Smooth muscle cell (in vitro differentiated cells): ENCODE measurements around the gene TULP3. TPM values are rescaled to one million over a fixed set of nuclear protein-coding genes. Genes with fewer than 3 reads are reported as not detected.

ENCODE experiments used
- DNase-seq: peaks from one replicate; lab custom pipeline; 2025; ENCODE audit not compliant: unreplicated experiment; lab: John Stamatoyannopoulos, UW
- H2AFZ ChIP-seq: fragments of 200-600 bp; sonication (generic); 2 replicates; pipeline ENCODE4 v1.6.0; 2016; ENCODE audit warnings: antibody characterized with exemption, low read depth, mild to moderate bottlenecking
- H3F3A ChIP-seq: fragments of 200-600 bp; sonication (generic); 2 replicates; pipeline ENCODE4 v1.6.0; 2017; ENCODE audit warnings: antibody characterized with exemption, low read depth
- H3K27ac ChIP-seq: fragments of 200-600 bp; sonication (generic); 2 replicates; pipeline ENCODE4 v1.5.1; 2016; ENCODE audit warnings: low read depth, mild to moderate bottlenecking
- H3K27me3 ChIP-seq: fragments of 200-600 bp; sonication (generic); 2 replicates; pipeline ENCODE4 v1.6.1; 2016; ENCODE audit warnings: low read depth, mild to moderate bottlenecking
- H3K36me3 ChIP-seq: fragments of 200-600 bp; sonication (generic); 2 replicates; pipeline ENCODE4 v1.5.1; 2016; ENCODE audit warnings: low read depth
- H3K4me1 ChIP-seq: fragments of 200-600 bp; sonication (generic); 2 replicates; pipeline ENCODE4 v1.5.1; 2016; ENCODE audit warnings: low read depth
- H3K4me2 ChIP-seq: fragments of 200-600 bp; sonication (generic); 2 replicates; pipeline ENCODE4 v1.6.0; 2016; ENCODE audit warnings: mild to moderate bottlenecking
- H3K4me3 ChIP-seq: fragments of 200-600 bp; sonication (generic); 2 replicates; pipeline ENCODE4 v1.5.1; 2016; ENCODE audit warnings: mild to moderate bottlenecking
- H3K79me2 ChIP-seq: fragments of 200-600 bp; sonication (generic); 2 replicates; pipeline ENCODE4 v1.6.0; 2016; ENCODE audit warnings: low read depth, mild to moderate bottlenecking
- H3K9ac ChIP-seq: fragments of 200-600 bp; sonication (generic); 2 replicates; pipeline ENCODE4 v1.6.0; 2016; ENCODE audit warnings: low read depth
- H3K9me3 ChIP-seq: fragments of 200-600 bp; sonication (generic); replicated peaks from 2 replicates; pipeline ENCODE4 v1.5.1; 2016; ENCODE audit warnings: low read depth
- H4K20me1 ChIP-seq: fragments of 200-600 bp; sonication (generic); 2 replicates; pipeline ENCODE4 v1.6.0; 2016; ENCODE audit warnings: low read depth
- WGBS: methylation state at CpG from one replicate; pipeline ENCODE4 v1.1.7; 2016; ENCODE audit warnings: low lambda C conversion rate; 5-methylcytosine and 5-hydroxymethylcytosine counted together
- polyA plus RNA-seq: library from polyadenylated mRNA; unstranded; fragments of >200 nt; fragmentation: Nextera tagmentation; extraction: Ambion mirVana; gene quantifications from 2 replicates; pipeline ENCODE4 v1.2.1, GENCODE V29; 2016
- total RNA-seq: library from RNA; depleted of rRNA; stranded (reverse); fragments of >200 nt; gene quantifications from 2 replicates; pipeline ENCODE4 v1.2.3, GENCODE V29; 2014
- TF ChIP-seq, protein P1 (sequence below): fragments of 200-600 bp; sonication (generic); IDR thresholded peaks from 2 replicates; pipeline ENCODE4 v1.5.1; 2017; ENCODE audit warnings: borderline replicate concordance, mild to moderate bottlenecking, antibody characterized with exemption; ENCODE audit not compliant: insufficient read depth, poor library complexity, severe bottlenecking

TULP3 gene
- total and polyA plus RNA-seq, 2 experiments from 2014 or later: 33.7 to 40.6 TPM

DNA sequence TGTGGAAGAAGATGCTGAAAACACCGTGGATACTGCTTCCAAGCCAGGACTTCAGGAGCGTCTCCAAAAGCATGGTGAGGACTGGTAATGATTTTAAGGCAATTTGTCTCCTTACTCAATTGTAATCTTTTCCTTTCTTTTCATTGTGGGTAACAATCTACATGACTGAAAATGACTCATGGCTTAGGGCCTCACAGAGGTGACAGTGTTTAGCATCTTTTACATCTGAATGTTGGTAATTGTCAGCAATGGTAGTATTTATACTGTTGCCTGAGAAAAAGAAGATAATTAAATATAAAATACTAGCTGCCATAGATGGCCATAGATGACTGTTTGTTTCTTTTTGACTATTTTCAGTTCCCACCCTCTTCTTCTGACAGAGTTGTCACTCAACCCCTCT lies 31.6 kb downstream of the TULP3 start:
- Histone ChIP-seq H3K4me1 (no peaks in the 10 kb centered on the region), H3K9me3 (no peaks in the 10 kb centered on the region), H3F3A (no peaks in the 10 kb centered on the region), H3K4me2 (no peak overlapping the region), H3K79me2 (peaks cover 5% of the 10 kb centered on the region), H2AFZ (no peak overlapping the region), H3K36me3 (peaks cover 25% of the 10 kb centered on the region), H3K27ac (no peak overlapping the region), H4K20me1 (peaks cover 54% of the 10 kb centered on the region), H3K4me3 (no peak overlapping the region), H3K9ac (no peak overlapping the region), H3K27me3 (no peaks in the 10 kb centered on the region)
- TF ChIP-seq, protein P1, sequence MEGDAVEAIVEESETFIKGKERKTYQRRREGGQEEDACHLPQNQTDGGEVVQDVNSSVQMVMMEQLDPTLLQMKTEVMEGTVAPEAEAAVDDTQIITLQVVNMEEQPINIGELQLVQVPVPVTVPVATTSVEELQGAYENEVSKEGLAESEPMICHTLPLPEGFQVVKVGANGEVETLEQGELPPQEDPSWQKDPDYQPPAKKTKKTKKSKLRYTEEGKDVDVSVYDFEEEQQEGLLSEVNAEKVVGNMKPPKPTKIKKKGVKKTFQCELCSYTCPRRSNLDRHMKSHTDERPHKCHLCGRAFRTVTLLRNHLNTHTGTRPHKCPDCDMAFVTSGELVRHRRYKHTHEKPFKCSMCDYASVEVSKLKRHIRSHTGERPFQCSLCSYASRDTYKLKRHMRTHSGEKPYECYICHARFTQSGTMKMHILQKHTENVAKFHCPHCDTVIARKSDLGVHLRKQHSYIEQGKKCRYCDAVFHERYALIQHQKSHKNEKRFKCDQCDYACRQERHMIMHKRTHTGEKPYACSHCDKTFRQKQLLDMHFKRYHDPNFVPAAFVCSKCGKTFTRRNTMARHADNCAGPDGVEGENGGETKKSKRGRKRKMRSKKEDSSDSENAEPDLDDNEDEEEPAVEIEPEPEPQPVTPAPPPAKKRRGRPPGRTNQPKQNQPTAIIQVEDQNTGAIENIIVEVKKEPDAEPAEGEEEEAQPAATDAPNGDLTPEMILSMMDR: no peak
- DNase-seq: no peak
- 79% methylated on average over 2 of the region's 2 CpGs for WGBS

DNA sequence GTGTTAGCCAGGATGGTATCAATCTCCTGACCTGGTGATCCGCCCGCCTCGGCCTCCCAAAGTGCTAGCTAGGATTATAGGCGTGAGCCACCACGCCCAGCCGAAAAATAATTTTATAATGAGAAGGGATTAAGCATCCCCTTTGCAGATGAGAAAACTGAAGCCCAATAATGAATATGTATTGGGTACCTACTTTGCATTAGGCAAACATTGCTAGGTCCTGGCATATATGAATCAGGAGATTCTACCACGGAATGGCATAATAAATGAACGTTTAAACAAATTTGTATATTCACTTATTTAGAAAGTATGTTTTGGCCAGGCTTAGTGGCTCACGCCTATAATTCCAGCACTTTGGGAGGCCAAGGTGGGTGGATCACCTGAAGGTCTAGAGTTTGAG lies 32.4 kb downstream of the TULP3 start:
- Histone ChIP-seq H2AFZ (no peak overlapping the region), H3K27ac (no peak overlapping the region), H3K9me3 (no peaks in the 10 kb centered on the region), H3K27me3 (no peaks in the 10 kb centered on the region), H3K4me3 (no peak overlapping the region), H3K79me2 (peaks cover 5% of the 10 kb centered on the region), H3K4me2 (no peak overlapping the region), H4K20me1 (peaks cover 54% of the 10 kb centered on the region), H3F3A (no peaks in the 10 kb centered on the region), H3K9ac (no peak overlapping the region), H3K36me3 (peaks cover 25% of the 10 kb centered on the region), H3K4me1 (no peaks in the 10 kb centered on the region)
- over 99% methylated on average over 9 of the region's 9 CpGs for WGBS
- TF ChIP-seq, protein P1: no peak
- DNase-seq: no peak

DNA sequence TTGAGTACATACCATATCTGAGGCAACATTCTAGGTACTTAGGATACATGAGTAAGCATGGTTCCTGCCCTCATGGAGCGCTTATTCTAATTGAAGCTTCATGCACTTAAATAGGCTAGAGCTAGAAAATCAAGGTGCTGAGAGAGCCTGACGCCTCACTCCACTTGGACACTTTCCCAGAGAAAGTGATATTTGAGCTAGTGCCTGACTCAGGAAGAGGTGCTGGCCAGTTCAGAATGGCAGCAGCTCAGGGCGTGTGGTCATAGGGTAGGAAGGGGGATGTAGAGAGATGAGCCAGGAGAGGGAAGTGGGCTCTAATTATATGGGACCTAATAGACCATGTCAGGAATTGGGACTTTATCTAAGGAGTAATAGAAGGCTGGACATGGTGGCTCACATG lies 33.3 kb downstream of the TULP3 start:
- H3F3A ChIP-seq: no peaks in the 10 kb centered on the region
- 97% methylated on average over 3 of the region's 3 CpGs for WGBS

More for the DNA sequence above, 33.3 kb downstream of the TULP3 start:
- DNase-seq: no peak
- TF ChIP-seq, protein P1: no peak
- H3K4me3 ChIP-seq: no peak overlapping the region
- H3K4me1 ChIP-seq: no peaks in the 10 kb centered on the region
- no peaks in the 10 kb centered on the region for H3K27me3 ChIP-seq
- peaks cover 25% of the 10 kb centered on the region for H3K36me3 ChIP-seq
- H3K27ac ChIP-seq: no peak overlapping the region
- H3K4me2 ChIP-seq: no peak overlapping the region
- H3K9ac ChIP-seq: no peak overlapping the region
- H3K79me2 ChIP-seq: peaks cover 5% of the 10 kb centered on the region
- H4K20me1 ChIP-seq: peaks cover 50% of the 10 kb centered on the region
- H3K9me3 ChIP-seq: no peaks in the 10 kb centered on the region
- H2AFZ ChIP-seq: no peak overlapping the region
